Caco-2 (cell line): ENCODE measurements around the gene KCNIP4. TPM values are rescaled to one million over a fixed set of nuclear protein-coding genes. Genes with fewer than 3 reads are reported as not detected.
"Not testable (repeated sequence)": the region's sequence is repeated elsewhere in the genome, so short reads cannot be mapped to it uniquely, and the experiment has no call there.

Experiments used
- BruUV-seq: library from RNA; stranded (reverse); fragments of 400-500 nt; replicated peaks from 2 replicates; lab custom pipeline; 2021; lab: Mats Ljungman, UMichigan
- CTCF ChIA-PET: fragments of 300-600 bp; sonication (Branson Sonifier 250); formaldehyde crosslinking; loops from one replicate; lab custom pipeline; 2022; ENCODE audit warnings: antibody characterized with exemption; lab: Charles Lee
- POLR2A ChIA-PET: fragments of 300-600 bp; sonication (Branson Sonifier 250); formaldehyde crosslinking; loops from one replicate; lab custom pipeline; 2022; ENCODE audit warnings: antibody characterized with exemption; lab: Charles Lee
- DNase-seq, 2 experiments: peaks; one replicate each; pipeline versions ENCODE4 v3.0.0 to v3.0.0-alpha.2; 2020 to 2022
- H3K27me3 ChIP-seq: replicated peaks from 2 replicates; pipeline ENCODE4 v1.6.0; 2011; ENCODE audit warnings: low read length; ENCODE audit not compliant: control insufficient read depth, insufficient read depth
- H3K36me3 ChIP-seq: 2 replicates; pipeline ENCODE4 v1.5.1; 2011; ENCODE audit warnings: low read length; ENCODE audit not compliant: control insufficient read depth, insufficient read depth
- H3K4me1 ChIP-seq: fragments of 250-450 bp; sonication (Bioruptor Pico); 2 replicates; pipeline ENCODE4 v1.5.1; 2020; ENCODE audit warnings: mild to moderate bottlenecking
- H3K4me3 ChIP-seq: 2 replicates; pipeline ENCODE4 v1.5.1; 2011; ENCODE audit warnings: low read depth, mild to moderate bottlenecking, control low read depth, low read length
- H3K9me3 ChIP-seq: fragments of 250-450 bp; sonication (Bioruptor Pico); 2 replicates; pipeline ENCODE4 v1.5.1; 2020; ENCODE audit warnings: mild to moderate bottlenecking, moderate library complexity
- H3K27ac Mint-ChIP-seq: one replicate; pipeline ENCODE4 v1.8.0; 2022; ENCODE audit warnings: mixed read lengths; ENCODE audit not compliant: unreplicated experiment
- H3K27me3 Mint-ChIP-seq: one replicate; pipeline ENCODE4 v1.8.0; 2022; ENCODE audit warnings: mixed read lengths; ENCODE audit not compliant: insufficient read depth, unreplicated experiment
- H3K36me3 Mint-ChIP-seq: one replicate; pipeline ENCODE4 v1.8.0; 2022; ENCODE audit warnings: mild to moderate bottlenecking, mixed read lengths; ENCODE audit not compliant: insufficient read depth, unreplicated experiment
- H3K4me1 Mint-ChIP-seq: one replicate; pipeline ENCODE4 v1.8.0; 2022; ENCODE audit warnings: low read depth, mixed read lengths; ENCODE audit not compliant: unreplicated experiment
- H3K4me3 Mint-ChIP-seq: one replicate; pipeline ENCODE4 v1.8.0; 2022; ENCODE audit warnings: mild to moderate bottlenecking, moderate library complexity, mixed read lengths; ENCODE audit not compliant: unreplicated experiment
- H3K9me3 Mint-ChIP-seq: one replicate; pipeline ENCODE4 v1.8.0; 2022; ENCODE audit warnings: mixed read lengths; ENCODE audit not compliant: unreplicated experiment
- intact Hi-C: fragments of 100-400 bp; cut with micrococcal nuclease; formaldehyde crosslinking; loops from one replicate; pipeline ENCODE4 v1.10.0; 2022; ENCODE audit not compliant: unreplicated experiment
- total RNA-seq: library from RNA; stranded (reverse); gene quantifications from 2 replicates; pipeline ENCODE4 v1.2.3, GENCODE V29; 2022
- TF ChIP-seq, protein P1 (sequence below), 2 experiments: fragments of 200-600 bp in 1 of 2; IDR thresholded peaks; 1 replicate in 1 of 2; 2 replicates in 1 of 2; pipeline versions ENCODE4 v1.5.1 to v1.8.0; 2011 to 2022; ENCODE audit warnings: antibody characterized with exemption in 1 of 2, control low read depth in 1 of 2, inconsistent platforms in 1 of 2, low read depth in 1 of 2, low read length in 1 of 2, mild to moderate bottlenecking in 1 of 2, moderate library complexity in 1 of 2; ENCODE audit not compliant: insufficient read depth in 1 of 2, severe bottlenecking in 1 of 2, unreplicated experiment in 1 of 2

The KCNIP4 gene
- total RNA-seq, 1 experiment from 2014 or later, result not detected

DNA sequence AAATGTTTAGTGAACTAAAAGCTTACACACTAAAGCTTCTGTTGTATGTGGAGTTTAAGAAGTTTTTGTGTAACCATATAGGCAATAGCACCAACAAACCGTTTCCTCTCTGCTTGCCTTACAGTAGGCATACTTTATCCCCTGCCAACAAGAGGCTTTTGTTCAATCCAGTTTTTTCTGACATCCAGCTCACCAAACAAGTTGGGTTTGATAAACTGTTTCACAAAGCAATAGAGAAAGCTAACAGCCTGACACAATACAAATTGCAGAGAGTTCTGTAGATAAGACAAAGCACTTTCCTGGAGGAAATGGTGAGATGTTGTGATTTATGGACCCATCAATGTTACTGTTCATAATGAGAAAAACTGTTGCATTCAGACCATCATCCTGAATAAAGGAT, 1194.5 kb downstream of the KCNIP4 start:
- no TSS peak for BruUV-seq
- no peaks in the 10 kb centered on the region for H3K4me1 ChIP-seq
- H3K36me3 ChIP-seq, result no peaks in the 10 kb centered on the region
- no peak overlapping the region for H3K4me3 ChIP-seq
- Mint-ChIP-seq H3K4me1 (no peaks in the 10 kb centered on the region), H3K4me3 (no peak overlapping the region), H3K27me3 (no peaks in the 10 kb centered on the region), H3K27ac (no peak overlapping the region), H3K9me3 (no peaks in the 10 kb centered on the region), H3K36me3 (no peaks in the 10 kb centered on the region)
- TF ChIP-seq, protein P1, sequence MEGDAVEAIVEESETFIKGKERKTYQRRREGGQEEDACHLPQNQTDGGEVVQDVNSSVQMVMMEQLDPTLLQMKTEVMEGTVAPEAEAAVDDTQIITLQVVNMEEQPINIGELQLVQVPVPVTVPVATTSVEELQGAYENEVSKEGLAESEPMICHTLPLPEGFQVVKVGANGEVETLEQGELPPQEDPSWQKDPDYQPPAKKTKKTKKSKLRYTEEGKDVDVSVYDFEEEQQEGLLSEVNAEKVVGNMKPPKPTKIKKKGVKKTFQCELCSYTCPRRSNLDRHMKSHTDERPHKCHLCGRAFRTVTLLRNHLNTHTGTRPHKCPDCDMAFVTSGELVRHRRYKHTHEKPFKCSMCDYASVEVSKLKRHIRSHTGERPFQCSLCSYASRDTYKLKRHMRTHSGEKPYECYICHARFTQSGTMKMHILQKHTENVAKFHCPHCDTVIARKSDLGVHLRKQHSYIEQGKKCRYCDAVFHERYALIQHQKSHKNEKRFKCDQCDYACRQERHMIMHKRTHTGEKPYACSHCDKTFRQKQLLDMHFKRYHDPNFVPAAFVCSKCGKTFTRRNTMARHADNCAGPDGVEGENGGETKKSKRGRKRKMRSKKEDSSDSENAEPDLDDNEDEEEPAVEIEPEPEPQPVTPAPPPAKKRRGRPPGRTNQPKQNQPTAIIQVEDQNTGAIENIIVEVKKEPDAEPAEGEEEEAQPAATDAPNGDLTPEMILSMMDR (IDR thresholded peaks at IDR 0.05; ENCODE audit: insufficient read depth in 1 of 2, low read depth in 1 of 2, low read length in 1 of 2, severe bottlenecking in 1 of 2, unreplicated experiment in 1 of 2), result no peak
- ChIA-PET POLR2A (no interaction called here), CTCF (no interaction called here)
- DNase-seq, result no peak
- intact Hi-C loops, result no loop called here
- no peaks in the 10 kb centered on the region for H3K9me3 ChIP-seq
- no peaks in the 10 kb centered on the region for H3K27me3 ChIP-seq

DNA sequence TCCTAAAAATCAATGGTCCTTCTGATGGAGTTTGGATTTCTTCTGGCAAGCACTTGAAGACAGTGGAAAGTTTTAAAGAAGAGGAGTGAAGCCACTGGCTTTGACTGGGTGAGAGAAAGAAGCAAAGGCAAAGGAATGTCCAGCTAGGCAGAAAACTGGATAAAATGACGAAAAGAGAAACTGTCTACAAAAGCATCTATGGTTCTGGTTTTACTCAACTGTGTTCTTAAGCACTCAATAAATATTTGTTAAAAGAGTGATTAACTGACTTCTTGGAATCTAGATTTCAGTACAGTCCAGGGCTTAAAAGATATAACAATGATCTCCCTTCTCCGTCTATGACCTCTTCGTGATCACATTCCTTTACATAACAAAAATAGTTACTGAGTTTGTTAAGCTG, 1195.9 kb downstream of the KCNIP4 start:
- POLR2A ChIA-PET, result no interaction called here

DNA sequence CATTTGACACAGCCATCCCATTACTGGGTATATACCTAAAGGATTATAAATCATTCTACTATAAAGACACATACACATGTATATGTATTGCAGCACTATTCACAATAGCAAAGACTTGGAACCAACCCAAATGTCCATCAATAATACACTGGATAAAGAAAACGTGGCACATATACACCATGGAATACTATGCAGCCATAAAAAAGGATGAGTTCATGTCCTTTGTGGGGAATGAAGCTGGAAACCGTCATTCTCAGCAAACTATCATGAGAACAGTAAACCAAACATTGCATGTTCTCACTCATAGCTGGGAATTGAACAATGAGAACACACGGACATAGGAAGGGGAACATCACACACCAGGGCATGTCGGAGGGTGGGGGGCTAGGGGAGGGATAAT, 1202.6 kb downstream of the KCNIP4 start:
- H3K9me3 ChIP-seq, H3K36me3 Mint-ChIP-seq, CTCF ChIA-PET, H3K4me1 ChIP-seq, H3K27me3 ChIP-seq, intact Hi-C loops, H3K9me3 Mint-ChIP-seq, H3K4me1 Mint-ChIP-seq, BruUV-seq, H3K4me3 ChIP-seq, H3K27ac Mint-ChIP-seq, H3K27me3 Mint-ChIP-seq, H3K36me3 ChIP-seq, POLR2A ChIA-PET, H3K4me3 Mint-ChIP-seq, DNase-seq: not testable (repeated sequence)

More for the DNA sequence above, 1195.9 kb downstream of the KCNIP4 start:
- intact Hi-C loops, result no loop called here
- TF ChIP-seq, protein P1 (IDR thresholded peaks at IDR 0.05; ENCODE audit: insufficient read depth in 1 of 2, low read depth in 1 of 2, low read length in 1 of 2, severe bottlenecking in 1 of 2, unreplicated experiment in 1 of 2), result no peak
- Mint-ChIP-seq H3K4me1 (no peaks in the 10 kb centered on the region), H3K4me3 (no peak overlapping the region), H3K27ac (no peak overlapping the region), H3K36me3 (no peaks in the 10 kb centered on the region), H3K27me3 (no peaks in the 10 kb centered on the region), H3K9me3 (no peaks in the 10 kb centered on the region)
- H3K36me3 ChIP-seq, result no peaks in the 10 kb centered on the region
- no peak overlapping the region for H3K4me3 ChIP-seq
- H3K9me3 ChIP-seq, result no peaks in the 10 kb centered on the region
- no TSS peak for BruUV-seq
- no peaks in the 10 kb centered on the region for H3K4me1 ChIP-seq
- CTCF ChIA-PET, result no interaction called here
- no peaks in the 10 kb centered on the region for H3K27me3 ChIP-seq
- no peak for DNase-seq

DNA sequence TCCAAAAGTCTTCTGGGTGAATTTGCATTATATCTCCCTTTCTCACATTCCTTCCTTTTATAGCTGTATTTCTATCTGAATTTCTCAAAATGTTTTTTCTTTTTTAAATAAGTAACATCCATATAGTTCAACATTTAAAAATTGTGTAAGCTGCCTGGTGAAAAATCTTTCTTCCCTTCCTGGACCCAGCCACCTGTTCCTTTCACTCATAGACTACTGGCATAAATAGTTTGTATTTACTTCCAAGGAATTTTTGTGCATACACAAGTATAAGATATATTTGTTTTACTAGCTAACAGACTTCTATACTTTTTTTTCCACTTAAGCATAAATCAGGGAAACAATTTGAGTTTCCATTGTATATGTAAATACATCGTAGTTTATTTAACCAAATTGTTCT, 1212.6 kb downstream of the KCNIP4 start:
- H3K4me3 ChIP-seq, result no peak overlapping the region
- no peaks in the 10 kb centered on the region for H3K9me3 ChIP-seq
- POLR2A ChIA-PET, result no interaction called here
- intact Hi-C loops, result no loop called here
- H3K27me3 ChIP-seq, result no peaks in the 10 kb centered on the region
- Mint-ChIP-seq H3K27me3 (no peaks in the 10 kb centered on the region), H3K9me3 (peaks cover 31% of the 10 kb centered on the region), H3K4me1 (no peaks in the 10 kb centered on the region), H3K27ac (no peak overlapping the region), H3K36me3 (peaks cover 15% of the 10 kb centered on the region), H3K4me3 (no peak overlapping the region)
- BruUV-seq, result no TSS peak
- CTCF ChIA-PET, result no interaction called here
- TF ChIP-seq, protein P1 (IDR thresholded peaks at IDR 0.05; ENCODE audit: insufficient read depth in 1 of 2, low read depth in 1 of 2, low read length in 1 of 2, severe bottlenecking in 1 of 2, unreplicated experiment in 1 of 2), result no peak
- no peaks in the 10 kb centered on the region for H3K4me1 ChIP-seq
- DNase-seq, result no peak
- no peaks in the 10 kb centered on the region; the same call in 1 of the 2 replicates for H3K36me3 ChIP-seq
